NCI-H2196 (cell line): ENCODE measurements around the gene RNF180.
"Not testable (repeated sequence)": the region's sequence is repeated elsewhere in the genome, so short reads cannot be mapped to it uniquely, and the experiment has no call there.

ENCODE experiments used
- DNase-seq: peaks from one replicate; lab custom pipeline; 2025; ENCODE audit not compliant: unreplicated experiment; lab: John Stamatoyannopoulos, UW

RNF180 gene

DNA sequence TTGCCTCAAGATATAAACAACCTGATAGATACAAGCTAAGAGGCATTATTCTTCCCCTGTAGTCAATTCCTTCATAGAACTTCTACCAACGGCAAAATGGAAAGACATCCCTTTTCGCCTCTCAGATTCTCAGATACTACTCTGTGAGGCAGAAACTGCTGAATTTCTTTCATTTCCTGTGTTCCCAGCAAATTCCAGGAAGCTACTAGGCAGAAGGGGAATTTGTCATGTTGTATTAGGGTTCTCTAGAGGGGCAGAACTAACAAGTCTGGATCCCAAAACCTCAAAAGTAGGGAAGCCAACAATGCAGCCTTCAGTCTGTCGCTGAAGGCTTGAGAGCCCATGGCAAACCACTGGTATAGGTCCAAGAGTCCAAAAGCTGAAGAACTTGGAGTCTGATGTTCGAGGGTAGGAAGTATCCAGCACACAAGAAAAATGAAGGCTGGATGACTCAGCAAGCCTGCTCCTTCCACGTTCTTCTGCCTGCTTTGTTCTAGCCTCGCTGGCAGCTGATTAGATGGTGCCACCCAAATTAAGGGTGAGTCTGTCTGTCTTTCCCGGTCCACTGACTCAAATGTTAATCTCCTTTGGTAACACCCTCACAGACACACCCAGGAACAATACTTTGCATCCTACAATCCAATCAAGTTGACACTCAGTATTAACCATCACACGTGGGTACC lies 15.2 kb downstream of the RNF180 start:
- no peak for DNase-seq

DNA sequence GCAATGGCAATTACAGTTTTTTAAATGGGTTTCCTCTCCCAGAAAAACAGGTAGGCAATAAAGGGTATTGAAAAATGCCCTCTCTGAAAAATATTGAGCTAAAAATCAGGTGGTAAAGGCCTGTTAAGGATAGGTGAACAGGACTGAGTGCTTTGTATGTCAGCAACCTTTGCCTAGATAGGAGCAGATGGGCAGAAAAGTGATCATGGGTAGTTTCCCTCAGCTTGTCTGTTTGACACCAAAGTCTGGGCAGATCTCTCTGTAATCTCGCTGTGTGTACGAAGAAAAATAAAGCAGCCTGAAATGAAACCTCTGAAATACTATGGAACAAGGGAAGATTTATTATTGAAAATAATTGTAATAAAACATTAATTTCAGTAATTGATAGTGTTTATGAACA lies 15.8 kb downstream of the RNF180 start:
- DNase-seq, result no peak

DNA sequence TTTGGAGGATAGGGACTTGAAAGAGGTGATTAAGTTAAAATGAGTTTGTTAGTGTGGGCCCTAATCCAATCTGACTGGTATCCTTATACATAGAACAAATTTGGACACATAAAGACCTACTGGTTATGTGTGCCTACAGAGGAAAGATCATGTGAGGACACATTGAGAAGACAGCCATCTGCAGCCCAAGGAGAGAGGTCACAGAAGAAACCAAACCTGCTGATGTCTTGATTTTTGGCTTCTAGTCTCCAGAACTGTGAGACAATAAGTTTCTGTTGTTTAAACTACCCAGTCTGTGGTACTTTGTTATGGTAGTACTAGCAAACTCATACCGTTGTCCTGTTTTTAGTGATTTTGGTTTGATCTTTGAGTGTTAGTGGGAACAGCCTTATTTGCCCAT lies 18.3 kb downstream of the RNF180 start:
- no peak for DNase-seq

DNA sequence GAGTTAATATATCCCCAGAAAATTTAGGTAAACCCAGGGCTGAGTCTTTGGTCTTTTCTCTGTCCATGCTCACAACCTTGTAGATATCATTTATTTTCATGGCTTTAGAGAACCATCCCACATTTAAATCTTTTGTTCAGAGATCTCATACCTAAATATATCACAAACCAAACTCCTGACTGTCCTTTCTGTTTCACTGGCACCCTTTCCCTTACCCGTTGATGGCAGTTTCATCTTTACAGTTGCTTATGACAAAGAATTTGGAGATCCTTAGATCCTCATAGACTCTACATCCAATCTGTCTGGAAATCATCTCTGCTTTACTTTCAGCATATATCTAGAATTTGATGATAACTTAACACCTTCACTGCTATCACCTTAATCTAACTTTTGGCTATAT lies 19.2 kb downstream of the RNF180 start:
- no peak for DNase-seq

DNA sequence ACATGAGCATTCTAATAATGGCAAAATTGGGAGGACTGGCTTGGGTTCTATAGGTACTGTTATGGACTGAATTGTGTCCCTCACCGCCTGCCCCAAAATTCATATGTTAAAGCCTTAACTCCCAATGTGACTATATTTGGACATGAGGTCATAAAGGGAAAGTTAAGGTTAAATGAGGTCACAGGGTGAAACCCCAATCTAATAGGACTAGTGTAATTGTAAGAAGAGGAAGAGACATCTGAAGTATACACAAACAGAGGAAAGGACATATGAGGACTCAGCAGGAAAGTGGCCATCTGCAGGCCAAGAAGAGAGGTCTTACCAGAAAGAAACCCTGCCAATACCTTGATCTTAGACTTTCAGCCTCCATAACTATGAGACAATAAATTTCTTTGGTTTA lies 23.1 kb downstream of the RNF180 start:
- DNase-seq, result no peak

DNA sequence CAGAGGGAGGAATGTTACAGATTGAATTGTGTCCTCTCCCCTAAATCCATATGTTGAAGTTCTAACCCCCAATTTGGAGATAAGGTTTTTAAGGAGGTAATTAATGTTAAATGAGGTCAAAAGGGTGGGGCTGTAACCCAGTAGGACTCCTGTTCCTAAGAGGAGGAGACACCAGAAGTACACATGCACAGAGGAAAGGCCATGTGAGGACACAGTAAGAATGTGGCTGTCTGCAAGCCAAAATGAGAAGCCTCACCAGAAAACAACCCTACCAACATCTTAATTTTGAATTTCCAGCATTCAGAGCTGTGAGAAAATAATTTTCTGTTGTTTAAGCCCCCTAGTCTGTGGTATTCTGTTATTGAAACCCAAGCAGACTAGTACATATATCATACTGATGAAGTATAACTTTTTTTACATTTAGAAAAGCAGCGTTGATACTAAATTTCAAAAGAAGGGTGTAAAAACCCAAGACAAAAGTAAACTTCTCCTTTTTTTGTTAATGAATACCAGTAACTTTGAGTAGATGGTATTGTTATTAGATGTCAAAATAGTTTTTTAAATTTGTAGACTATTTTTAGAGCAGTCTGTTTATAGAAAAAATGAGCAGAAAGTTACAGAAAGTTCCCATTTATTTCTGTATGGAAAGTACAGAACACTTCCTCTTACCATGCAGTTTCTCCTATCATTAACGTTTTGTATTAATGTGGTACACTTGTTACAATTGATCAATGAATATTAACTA lies 25.1 kb downstream of the RNF180 start:
- DNase-seq, result no peak

DNA sequence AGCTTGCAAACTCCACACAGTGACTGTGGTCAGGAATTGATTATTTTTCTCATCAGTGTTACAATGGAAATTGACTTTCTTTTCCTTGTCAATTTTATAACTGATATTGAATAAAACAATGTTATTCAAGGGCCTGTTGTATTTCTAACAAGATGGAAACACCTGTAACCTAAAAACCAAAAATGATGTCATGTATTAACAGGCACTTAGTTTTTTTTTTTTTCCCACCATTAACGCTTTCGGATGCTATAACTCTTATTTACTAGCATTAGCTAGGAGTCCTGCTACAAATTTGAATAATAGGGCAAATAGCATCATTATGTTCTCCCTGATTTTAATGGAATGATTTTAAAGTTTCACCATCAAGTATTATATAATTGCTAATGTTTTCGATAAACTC lies 30.3 kb downstream of the RNF180 start:
- no peak for DNase-seq

DNA sequence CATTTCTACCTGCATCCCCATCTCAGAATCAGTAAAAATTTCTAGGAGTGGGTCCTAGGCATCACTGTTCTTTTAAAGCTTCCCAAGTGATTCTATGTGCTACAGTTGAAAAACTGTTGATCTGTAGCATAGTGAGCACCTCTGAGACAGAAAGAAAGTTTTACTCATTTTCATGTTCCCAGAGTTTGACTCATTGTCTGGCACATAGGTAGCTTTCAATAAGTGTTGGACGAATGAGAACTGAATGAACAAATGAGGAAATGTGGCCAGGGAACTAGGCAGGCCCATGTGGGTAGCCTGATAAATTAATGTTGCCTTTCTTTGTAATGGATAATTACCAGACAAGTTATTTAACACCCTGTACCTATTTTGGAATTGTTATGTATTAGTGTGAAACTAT lies 33.8 kb downstream of the RNF180 start:
- DNase-seq, result no peak

DNA sequence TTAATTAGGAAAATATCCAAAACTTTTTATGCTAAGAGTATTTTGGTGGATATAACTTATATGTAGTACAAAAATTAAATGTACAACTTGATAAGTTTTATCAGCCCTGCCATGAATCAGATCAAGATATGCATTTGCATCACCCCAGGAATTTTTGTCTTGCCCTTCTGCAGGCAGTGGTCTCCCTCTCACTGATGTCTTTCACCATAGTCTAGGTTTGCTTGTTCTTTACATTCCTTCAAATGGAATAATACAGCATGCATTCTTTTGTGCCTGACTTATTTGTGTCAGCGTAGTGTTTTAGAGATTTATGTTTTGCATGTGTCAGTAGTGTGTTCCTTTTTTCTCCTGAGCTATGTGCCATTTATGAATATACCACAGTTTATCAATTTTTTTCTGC lies 36.4 kb downstream of the RNF180 start:
- no peak for DNase-seq

DNA sequence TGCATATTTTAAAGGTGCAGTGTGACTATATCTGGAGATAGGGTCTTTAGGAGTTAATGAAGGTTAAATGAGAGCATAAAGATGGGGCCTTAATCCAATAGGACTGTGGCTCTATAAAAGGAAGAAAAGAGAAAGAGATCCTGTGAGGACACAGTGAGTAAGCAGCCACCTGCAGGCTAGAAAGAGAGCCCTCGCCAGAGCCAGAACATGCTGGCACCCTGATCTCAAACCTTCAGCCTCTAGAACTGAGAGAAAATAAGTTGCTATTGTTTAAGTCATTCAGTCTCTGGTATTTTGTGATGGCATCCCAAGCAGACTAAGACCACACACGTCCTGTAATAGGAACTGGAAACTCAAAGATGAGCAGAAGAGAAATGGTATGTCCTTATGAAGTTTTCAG lies 41.0 kb downstream of the RNF180 start:
- DNase-seq, result no peak

DNA sequence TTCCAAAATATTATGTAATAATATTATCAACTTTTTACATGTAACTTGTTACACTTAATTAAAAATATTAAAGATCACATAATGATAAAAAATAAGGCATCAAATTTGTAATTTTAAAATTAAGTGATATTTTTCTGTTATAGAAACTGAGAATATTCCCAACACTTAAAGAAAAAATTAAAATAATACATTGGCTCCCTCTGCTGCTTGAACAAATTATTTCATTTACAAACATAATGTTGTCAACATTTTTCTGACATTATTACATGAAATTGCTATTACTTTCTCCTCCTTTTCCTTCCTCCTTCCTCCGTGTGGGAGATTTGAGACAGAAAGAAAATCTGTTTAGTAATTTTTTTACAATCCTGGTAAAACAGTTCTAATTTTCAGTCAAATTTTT lies 42.3 kb downstream of the RNF180 start:
- DNase-seq, result no peak

DNA sequence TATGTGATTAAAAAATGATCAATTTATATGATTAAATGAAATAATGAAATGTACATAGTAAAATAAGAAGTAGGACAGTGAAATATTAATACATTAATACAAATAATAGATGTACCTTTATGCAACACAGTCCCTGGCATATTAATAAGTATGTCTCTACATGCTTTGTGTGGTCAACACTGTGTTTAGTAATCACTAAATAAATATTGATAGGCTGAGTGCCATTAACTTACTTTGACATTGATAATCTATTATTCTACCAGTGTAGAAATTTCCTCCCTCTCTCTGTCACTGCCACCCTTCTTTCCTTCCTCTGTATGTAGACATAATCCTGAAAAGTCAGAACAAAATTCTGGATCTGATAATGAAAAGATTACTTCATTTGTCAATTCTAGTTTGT lies 43.7 kb downstream of the RNF180 start:
- no peak for DNase-seq

DNA sequence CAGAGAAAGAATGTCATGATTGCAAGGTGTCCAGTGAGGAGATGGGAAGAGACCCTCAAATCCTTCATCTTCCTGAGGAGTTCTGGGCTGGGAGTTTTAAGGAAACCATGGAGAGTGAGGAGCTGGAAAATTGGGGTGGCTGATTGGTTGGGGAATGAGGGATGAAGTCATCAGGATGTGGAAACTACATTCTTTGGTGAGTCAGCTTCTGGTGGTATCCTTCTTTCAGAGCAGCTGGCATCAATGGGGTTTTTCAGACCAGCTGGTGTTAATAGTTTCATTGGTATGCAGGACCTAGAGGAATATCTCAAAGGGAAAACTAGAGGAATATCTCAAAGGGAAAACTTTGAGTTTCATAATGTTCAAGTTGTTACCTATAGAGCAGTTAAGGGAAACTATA lies 45.2 kb downstream of the RNF180 start:
- DNase-seq, result no peak

DNA sequence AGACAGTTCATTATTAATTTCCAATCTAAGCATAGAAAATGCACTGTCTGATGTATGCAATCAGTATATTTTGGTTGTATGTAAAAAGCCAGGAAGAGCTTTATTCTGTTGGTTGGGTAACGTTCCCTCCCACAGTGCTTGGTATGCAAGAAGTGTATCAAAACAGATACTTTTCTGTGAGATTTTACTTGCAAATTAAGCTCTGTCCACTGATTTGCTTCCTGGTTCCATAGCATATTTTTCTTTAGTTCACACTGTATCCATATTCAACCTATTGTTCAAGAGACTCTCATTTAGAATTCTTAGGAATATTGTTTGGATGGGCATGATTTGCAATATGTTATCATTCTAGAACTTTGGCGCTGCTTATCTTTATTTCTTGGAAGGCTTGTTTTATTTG lies 47.4 kb downstream of the RNF180 start:
- no peak for DNase-seq

DNA sequence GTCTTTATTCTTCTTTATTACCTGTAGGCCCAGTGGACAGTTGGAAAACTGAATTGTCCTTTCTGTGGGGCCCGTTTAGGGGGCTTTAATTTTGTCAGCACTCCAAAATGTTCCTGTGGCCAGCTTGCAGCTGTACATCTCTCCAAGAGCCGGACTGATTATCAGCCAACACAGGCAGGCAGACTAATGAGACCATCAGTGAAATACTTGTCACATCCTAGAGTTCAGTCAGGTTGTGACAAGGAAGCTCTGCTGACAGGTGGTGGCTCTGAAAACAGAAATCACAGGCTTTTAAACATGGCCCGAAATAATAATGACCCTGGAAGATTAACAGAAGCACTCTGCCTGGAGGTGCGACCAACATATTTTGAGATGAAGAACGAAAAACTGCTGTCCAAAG lies 47.9 kb downstream of the RNF180 start:
- DNase-seq, result no peak

DNA sequence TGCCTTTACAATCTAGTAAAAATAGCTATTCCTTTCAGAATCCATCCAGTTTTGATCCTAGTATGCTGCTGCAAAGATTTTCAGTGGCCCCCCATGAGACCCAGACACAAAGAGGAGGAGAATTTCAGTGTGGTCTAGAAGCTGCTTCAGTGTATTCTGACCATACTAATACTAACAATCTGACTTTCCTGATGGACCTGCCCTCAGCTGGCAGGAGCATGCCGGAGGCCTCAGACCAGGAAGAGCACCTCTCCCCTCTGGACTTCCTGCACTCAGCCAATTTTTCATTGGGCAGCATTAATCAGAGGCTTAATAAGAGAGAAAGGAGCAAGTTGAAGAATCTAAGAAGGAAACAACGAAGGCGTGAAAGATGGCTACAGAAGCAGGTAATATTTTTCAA lies 48.5 kb downstream of the RNF180 start:
- DNase-seq, result no peak

DNA sequence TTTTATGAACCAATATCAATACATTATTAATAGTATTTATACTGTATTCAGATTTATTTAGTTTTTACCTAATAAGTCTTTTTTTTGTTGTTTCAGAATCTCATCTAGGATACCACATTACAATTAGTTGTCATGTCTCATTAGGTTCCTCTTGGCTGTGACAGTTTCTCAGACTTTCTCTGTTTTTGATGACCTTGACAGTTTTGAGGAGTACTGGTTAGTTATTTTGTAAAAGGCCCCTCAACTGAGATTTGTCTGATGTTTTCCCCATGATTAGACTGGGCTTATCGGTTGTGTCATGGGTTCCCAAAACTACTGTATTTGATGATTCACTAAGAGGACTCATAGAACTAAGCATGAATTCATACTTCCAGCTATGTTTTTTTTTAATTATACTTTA lies 56.3 kb downstream of the RNF180 start:
- DNase-seq, result no peak

DNA sequence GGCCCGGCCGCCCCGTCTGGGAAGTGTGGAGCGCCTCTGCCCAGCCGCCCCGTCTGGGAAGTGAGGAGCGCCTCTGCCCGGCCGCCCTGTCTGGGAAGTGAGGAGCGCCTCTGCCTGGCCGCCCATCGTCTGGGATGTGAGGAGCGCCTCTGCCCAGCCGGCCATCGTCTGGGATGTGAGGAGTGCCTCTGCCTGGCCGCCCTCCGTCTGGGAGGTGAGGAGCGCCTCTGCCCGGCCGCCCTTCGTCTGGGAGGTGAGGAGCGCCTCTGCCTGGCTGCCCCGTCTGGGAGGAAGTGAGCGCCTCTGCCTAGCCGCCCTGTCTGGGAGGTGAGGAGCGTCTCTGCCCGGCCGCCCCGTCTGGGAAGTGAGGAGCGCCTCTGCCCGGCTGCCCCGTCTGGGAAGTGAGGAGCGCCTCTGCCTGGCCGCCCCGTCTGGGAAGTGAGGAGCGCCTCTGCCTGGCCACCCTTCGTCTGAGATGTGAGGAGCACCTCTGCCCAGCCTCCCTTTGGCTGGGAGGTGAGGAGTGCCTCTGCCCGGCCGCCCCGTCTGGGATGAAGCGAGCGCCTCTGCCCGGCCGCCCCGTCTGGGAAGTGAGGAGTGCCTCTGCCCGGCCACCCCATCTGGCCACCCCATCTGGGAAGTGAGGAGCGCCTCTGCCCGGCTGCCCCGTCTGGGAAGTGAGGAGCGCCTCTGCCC lies 59.8 kb downstream of the RNF180 start:
- DNase-seq, result not testable (repeated sequence)

DNA sequence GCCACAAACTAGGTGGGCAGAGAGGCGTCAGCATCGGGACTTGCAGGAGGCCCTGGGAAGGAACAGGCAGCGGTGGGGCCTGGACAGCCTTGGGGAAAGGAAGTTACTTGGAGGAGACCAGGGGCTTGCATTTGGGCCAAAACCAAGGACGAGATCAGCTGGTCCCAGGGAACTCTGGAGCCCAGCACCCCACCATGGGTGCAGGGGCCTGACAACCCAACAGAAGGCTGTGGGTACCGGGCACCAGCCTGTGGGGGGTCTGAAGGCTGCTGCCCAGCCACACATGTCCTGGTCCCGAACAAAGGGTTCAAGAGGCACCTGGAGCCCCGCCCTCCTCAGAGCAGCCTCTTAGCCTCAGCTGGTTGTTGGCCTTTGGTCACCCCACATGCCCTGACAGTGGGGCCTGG lies 61.5 kb downstream of the RNF180 start:
- not testable (repeated sequence) for DNase-seq

DNA sequence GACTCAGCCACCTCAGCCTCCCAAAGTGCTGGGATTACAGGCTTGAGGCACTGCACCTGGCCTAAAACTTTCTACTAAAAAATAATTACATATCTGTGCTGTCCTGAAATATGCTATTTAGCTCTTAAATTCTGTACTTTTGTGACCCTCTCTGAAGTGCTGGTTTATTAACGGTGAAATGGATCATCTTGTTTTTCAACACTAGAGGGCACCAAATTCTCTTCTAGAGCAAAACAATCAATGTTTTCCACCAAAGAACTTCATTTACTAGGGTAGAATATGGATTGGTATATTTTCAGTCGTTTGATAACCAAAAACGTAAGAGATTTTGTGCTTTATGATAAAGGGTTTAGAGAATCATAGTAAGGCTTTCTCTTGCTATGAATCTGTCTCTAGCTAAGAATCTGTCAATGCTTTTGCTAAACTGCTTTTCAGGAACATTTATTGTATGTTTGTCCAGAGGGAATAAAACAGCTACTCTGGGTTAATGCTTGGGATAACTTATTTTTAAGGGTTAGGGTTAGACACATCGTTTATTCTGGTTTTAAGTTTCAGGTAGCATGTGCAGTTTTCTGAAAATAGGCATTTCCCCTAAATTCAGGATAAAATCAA lies 63.6 kb downstream of the RNF180 start:
- DNase-seq, result peak; percentile 12

DNA sequence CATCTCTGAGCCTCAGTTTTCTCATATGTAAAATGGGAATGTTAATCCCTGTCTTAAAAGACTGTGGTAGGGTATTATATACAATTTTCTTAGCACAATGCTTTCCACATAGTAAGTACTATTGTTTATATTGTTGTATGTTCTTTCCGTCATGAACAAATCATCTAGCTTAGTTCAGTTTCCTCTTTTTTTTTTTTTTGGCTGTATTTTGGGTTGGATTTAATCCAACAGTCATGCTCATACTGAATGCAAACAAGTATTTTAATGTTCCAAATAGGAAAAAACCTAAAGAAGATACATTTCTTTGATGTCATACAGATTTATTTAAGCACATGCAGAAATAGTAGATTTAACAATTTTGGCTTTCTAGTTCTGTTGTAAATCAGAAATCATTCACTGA lies 95.1 kb downstream of the RNF180 start:
- no peak for DNase-seq

DNA sequence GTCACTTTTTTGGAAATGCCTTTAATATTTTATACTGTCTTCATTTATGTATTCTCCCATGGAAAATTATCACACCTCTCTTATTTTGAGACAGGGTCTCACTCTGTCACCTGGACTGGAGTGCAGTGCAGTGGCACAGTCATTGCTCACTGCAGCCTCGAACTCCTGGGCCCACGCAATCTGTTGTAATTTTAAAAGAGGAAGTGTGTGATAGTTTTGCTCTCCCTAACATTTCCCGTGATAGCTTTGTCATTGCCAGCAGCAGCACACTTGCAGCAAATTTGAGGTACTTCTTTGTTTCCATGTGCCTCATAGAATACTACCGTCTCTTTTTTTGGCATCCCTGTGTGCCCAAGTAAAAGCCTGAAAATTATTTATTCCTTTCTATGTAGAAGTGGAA lies 103.5 kb downstream of the RNF180 start:
- DNase-seq, result no peak
